GM10266 (cell line): ENCODE data around the gene BAIAP2.

ENCODE experiments used
- DNase-seq: peaks from one replicate; pipeline ENCODE4 v3.0.0; 2012; ENCODE audit errors: extremely low spot score
- CTCF ChIP-seq: IDR thresholded peaks from 2 replicates; pipeline ENCODE4 v1.5.1; 2012; ENCODE audit warnings: mild to moderate bottlenecking, low read depth; ENCODE audit not compliant: control insufficient read depth, insufficient read depth; ENCODE audit errors: missing control alignments

Gene BAIAP2

GRCh38 chr17:81054308-81054707 is 19.4 kb downstream of the BAIAP2 start:
- TF ChIP-seq CTCF = no peak
- DNase-seq = no peak

GRCh38 chr17:81054881-81055370 is 20.0 kb downstream of the BAIAP2 start:
- no peak for DNase-seq
- no peak for TF ChIP-seq CTCF

GRCh38 chr17:81056312-81056711 is 21.4 kb downstream of the BAIAP2 start:
- TF ChIP-seq CTCF = no peak
- DNase-seq = no peak

- no peak for TF ChIP-seq CTCF
- DNase-seq = no peak
Observed at GRCh38 chr17:81057079-81057730, 22.3 kb downstream of the BAIAP2 start.

- TF ChIP-seq CTCF = no peak
- DNase-seq = no peak
Observed at GRCh38 chr17:81057777-81058176, 22.8 kb downstream of the BAIAP2 start.

GRCh38 chr17:81058263-81058871 is 23.4 kb downstream of the BAIAP2 start:
- no peak for DNase-seq
- TF ChIP-seq CTCF = no peak

- TF ChIP-seq CTCF = no peak
- no peak for DNase-seq
Observed at GRCh38 chr17:81059026-81059425, 24.1 kb downstream of the BAIAP2 start.
